ENCODE results near the gene DUS1L. TPM values are rescaled to one million over a fixed set of nuclear protein-coding genes. Genes with fewer than 3 reads are reported as not detected.

DUS1L gene
- total RNA-seq, 1 experiment from 2014 or later = 126 TPM

DNA sequence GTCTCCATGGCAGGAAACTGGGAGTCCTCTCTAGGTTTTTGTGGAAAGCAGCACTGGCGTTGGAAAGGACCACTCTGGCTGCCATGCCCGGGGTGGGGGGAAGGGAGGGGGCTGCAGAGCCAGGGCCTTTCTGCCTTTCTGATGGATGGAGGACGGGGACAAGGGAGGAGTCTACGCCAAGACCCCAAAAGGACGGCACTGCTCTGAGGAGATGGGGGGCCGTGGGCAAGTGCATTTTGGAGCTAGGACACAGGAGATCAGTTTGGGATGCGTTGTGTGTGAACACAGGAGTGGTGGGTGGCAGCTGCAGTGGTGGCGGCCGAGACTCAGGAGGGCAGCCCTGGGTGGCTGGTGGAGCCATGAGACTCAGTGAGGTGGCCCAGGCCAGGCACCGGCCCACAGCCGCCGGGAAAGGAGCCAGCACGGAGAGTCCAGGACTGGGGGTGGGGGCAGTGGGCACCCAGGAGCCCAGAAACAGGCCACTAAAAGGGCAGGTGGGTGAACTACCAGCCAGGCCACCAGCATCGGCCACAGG, 45.0 kb downstream of the DUS1L start:
- no peaks in the 10 kb centered on the region for H3K36me3 ChIP-seq
- H3K9me3 ChIP-seq (replicated peaks) = no peaks in the 10 kb centered on the region
- no peak overlapping the region for H3K27ac ChIP-seq
- no peaks in the 10 kb centered on the region for H3K27me3 ChIP-seq
- H3K4me1 ChIP-seq = peaks cover 7% of the 10 kb centered on the region; the same call in 1 of the 2 replicates
- H3K4me3 ChIP-seq = no peak overlapping the region
- DNase-seq = no peak

GRCh38 chr17:82019690-82020571, 45.7 kb downstream of the DUS1L start:
- no peaks in the 10 kb centered on the region for H3K27me3 ChIP-seq
- H3K27ac ChIP-seq = no peak overlapping the region
- no peaks in the 10 kb centered on the region for H3K36me3 ChIP-seq
- H3K4me3 ChIP-seq = no peak overlapping the region
- no peaks in the 10 kb centered on the region for H3K9me3 ChIP-seq (replicated peaks)
- peak; percentile 90 to 93 for DNase-seq
- H3K4me1 ChIP-seq = peaks cover 7% of the 10 kb centered on the region; the same call in 1 of the 2 replicates

- no peaks in the 10 kb centered on the region for H3K9me3 ChIP-seq (replicated peaks)
- peaks cover 7% of the 10 kb centered on the region; the same call in 1 of the 2 replicates for H3K4me1 ChIP-seq
- no peak overlapping the region for H3K27ac ChIP-seq
- no peak overlapping the region for H3K4me3 ChIP-seq
- DNase-seq = no peak
- no peaks in the 10 kb centered on the region for H3K27me3 ChIP-seq
- no peaks in the 10 kb centered on the region for H3K36me3 ChIP-seq
These were observed 46.5 kb downstream of the DUS1L start for GRCh38 chr17:82018989-82019689.

DNA sequence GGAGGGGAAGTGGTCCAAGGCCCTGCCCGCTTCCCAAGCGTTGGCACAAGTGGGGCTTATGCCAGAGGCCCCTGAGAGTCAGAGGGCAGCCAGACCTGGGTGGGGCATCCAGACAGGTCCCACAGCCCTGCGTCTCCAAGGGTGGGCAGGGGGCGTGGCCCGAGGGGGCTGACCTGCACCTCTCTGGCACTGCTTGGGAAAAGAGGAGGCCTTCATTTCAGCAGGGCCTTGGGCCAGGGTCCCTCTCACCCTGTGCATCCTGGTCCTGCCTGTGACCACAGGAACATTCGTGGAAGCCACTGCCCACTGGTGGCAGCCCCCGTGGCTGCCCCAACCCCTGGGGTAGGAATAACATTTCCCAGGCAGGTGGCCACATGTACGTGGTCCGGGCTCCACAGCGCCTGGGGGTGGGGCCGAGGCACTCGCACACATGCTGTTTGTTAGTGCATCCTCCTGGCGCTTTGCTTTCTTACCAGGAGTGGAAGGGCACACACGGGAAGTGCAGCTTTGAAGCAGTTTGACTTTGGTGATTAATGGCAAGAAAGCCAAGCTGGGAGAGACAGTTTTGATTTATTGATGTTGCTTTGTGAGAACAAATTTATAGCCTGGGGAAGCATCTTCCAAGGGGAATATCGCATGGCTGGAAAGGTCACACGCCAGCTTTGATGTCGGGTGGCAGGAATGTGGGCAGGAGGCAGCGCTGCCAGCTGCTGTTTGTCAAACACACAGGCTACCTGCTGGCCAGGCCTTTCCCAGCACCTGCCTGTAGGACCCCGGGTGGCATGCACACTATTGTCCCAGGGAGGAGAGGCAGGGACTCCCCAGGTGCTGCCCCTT, 47.2 kb downstream of the DUS1L start:
- H3K9me3 ChIP-seq (replicated peaks) = no peaks in the 10 kb centered on the region
- no peaks in the 10 kb centered on the region for H3K27me3 ChIP-seq
- H3K4me3 ChIP-seq = no peak overlapping the region
- H3K36me3 ChIP-seq = no peaks in the 10 kb centered on the region
- H3K4me1 ChIP-seq = peaks cover 7% of the 10 kb centered on the region; the same call in 1 of the 2 replicates
- no peak for DNase-seq
- H3K27ac ChIP-seq = no peak overlapping the region

- H3K9me3 ChIP-seq (replicated peaks) = no peaks in the 10 kb centered on the region
- H3K4me1 ChIP-seq = peaks cover 14% of the 10 kb centered on the region
- no peaks in the 10 kb centered on the region for H3K27me3 ChIP-seq
- H3K36me3 ChIP-seq = no peaks in the 10 kb centered on the region
- H3K4me3 ChIP-seq = no peak overlapping the region
- H3K27ac ChIP-seq = no peak overlapping the region
- no peak for DNase-seq
These were observed 47.9 kb downstream of the DUS1L start for GRCh38 chr17:82017612-82018151.

- Histone ChIP-seq H3K9me3 (replicated peaks) (no peaks in the 10 kb centered on the region), H3K36me3 (no peaks in the 10 kb centered on the region), H3K27ac (no peak overlapping the region), H3K4me3 (no peak overlapping the region), H3K27me3 (no peaks in the 10 kb centered on the region), H3K4me1 (peaks cover 21% of the 10 kb centered on the region)
- no peak for DNase-seq
These were observed 48.6 kb downstream of the DUS1L start for GRCh38 chr17:82016875-82017459.

- H3K27me3 ChIP-seq = no peaks in the 10 kb centered on the region
- DNase-seq = no peak
These were observed 49.3 kb downstream of the DUS1L start for GRCh38 chr17:82016061-82016874.

GRCh38 chr17:82015311-82015971, 50.2 kb downstream of the DUS1L start:
- H3K27ac ChIP-seq = no peak overlapping the region
- H3K9me3 ChIP-seq (replicated peaks) = no peaks in the 10 kb centered on the region
- DNase-seq = no peak
- peaks cover 15% of the 10 kb centered on the region for H3K4me1 ChIP-seq
- no peak overlapping the region for H3K4me3 ChIP-seq
- no peaks in the 10 kb centered on the region for H3K36me3 ChIP-seq
- no peaks in the 10 kb centered on the region for H3K27me3 ChIP-seq

More at GRCh38 chr17:82016061-82016874, 49.3 kb downstream of the DUS1L start:
- Histone ChIP-seq H3K27ac (no peak overlapping the region), H3K9me3 (replicated peaks) (no peaks in the 10 kb centered on the region), H3K4me3 (no peak overlapping the region), H3K36me3 (no peaks in the 10 kb centered on the region), H3K4me1 (peaks cover 15% of the 10 kb centered on the region)

GRCh38 chr17:82014971-82015310, 50.7 kb downstream of the DUS1L start:
- Histone ChIP-seq H3K4me3 (no peak overlapping the region), H3K9me3 (replicated peaks) (no peaks in the 10 kb centered on the region), H3K27ac (no peak overlapping the region), H3K4me1 (peaks cover 15% of the 10 kb centered on the region), H3K27me3 (no peaks in the 10 kb centered on the region), H3K36me3 (no peaks in the 10 kb centered on the region)
- DNase-seq = no peak

- peaks cover 15% of the 10 kb centered on the region for H3K4me1 ChIP-seq
- no peak overlapping the region for H3K4me3 ChIP-seq
- no peak overlapping the region for H3K27ac ChIP-seq
- no peak for DNase-seq
- H3K27me3 ChIP-seq = no peaks in the 10 kb centered on the region
- no peaks in the 10 kb centered on the region for H3K9me3 ChIP-seq (replicated peaks)
- H3K36me3 ChIP-seq = no peaks in the 10 kb centered on the region
These were observed 51.2 kb downstream of the DUS1L start for GRCh38 chr17:82014432-82014831.

DNA sequence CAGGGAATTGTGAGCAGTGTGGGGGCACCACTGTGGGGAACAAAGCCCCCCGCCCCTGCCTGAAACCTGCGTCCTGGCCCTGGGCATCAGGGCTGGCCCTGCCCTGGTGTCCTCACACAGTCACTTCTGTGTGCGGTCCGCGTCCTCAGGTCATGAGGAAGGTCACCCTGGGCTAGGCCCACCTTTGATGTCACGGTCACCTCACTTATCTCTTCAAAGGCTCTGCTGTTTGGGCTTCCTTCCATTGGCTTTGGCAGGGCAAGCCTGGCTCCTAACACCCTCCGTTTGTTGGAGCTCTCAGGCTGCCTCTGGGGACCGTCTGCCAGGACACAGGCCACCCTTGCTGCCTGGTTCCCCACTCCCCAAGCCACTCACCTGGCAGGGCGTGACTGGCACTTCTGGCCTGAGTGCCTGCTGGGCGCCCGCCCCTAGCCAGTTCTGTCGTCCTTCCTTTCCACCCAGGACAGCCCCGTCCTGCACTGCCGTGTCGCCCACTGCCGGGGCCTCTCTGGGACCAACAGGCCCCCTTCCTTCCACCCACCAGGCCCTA, 51.8 kb downstream of the DUS1L start:
- no peak for DNase-seq
- no peak overlapping the region for H3K27ac ChIP-seq
- no peaks in the 10 kb centered on the region for H3K27me3 ChIP-seq
- no peaks in the 10 kb centered on the region for H3K36me3 ChIP-seq
- peaks cover 15% of the 10 kb centered on the region for H3K4me1 ChIP-seq
- H3K9me3 ChIP-seq (replicated peaks) = no peaks in the 10 kb centered on the region
- H3K4me3 ChIP-seq = no peak overlapping the region

DNA sequence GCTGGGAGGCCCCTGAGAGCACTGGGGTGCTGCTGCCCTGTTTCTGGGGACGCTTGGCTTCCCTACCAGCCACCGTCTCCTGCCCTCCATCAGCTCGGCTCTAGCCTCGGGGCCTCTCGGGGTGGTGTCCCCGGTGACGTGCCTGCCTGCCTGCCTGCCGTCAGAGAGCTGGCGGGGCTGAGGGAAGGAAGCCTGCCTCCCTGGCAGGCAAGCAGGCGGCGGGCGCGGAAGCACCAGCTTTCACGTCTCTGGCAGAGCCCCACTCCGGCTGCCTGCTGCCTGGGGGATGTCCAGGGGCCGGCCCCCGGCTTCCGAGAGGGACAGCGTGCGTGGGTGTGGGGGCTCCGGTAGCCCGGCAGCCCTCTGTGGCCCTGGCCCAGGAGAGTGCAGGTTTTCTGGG, 52.3 kb downstream of the DUS1L start:
- peak; percentile 45 to 53 for DNase-seq
- Histone ChIP-seq H3K27ac (no peak overlapping the region; the same call in 1 of the 2 replicates), H3K4me1 (peaks cover 15% of the 10 kb centered on the region), H3K9me3 (replicated peaks) (no peaks in the 10 kb centered on the region), H3K4me3 (no peak overlapping the region), H3K36me3 (no peaks in the 10 kb centered on the region), H3K27me3 (no peaks in the 10 kb centered on the region)
